Measurements from ENCODE around the gene GGN. TPM values are rescaled to one million over a fixed set of nuclear protein-coding genes. Genes with fewer than 3 reads are reported as not detected.

The GGN gene
- total and polyA plus RNA-seq, 2 donors (not counting 1 experiment from before 2014, with no cell fraction given) = 0.20 to 0.50 TPM

GRCh38 chr19:38402967-38403674, 15.3 kb upstream of the GGN start, which contains the start of gene FAM98C:
Gene FAM98C (plus strand): TSS chr19:38403093. CDS start chr19:38403154, 61 bp downstream.
- TF ChIP-seq, protein P1, sequence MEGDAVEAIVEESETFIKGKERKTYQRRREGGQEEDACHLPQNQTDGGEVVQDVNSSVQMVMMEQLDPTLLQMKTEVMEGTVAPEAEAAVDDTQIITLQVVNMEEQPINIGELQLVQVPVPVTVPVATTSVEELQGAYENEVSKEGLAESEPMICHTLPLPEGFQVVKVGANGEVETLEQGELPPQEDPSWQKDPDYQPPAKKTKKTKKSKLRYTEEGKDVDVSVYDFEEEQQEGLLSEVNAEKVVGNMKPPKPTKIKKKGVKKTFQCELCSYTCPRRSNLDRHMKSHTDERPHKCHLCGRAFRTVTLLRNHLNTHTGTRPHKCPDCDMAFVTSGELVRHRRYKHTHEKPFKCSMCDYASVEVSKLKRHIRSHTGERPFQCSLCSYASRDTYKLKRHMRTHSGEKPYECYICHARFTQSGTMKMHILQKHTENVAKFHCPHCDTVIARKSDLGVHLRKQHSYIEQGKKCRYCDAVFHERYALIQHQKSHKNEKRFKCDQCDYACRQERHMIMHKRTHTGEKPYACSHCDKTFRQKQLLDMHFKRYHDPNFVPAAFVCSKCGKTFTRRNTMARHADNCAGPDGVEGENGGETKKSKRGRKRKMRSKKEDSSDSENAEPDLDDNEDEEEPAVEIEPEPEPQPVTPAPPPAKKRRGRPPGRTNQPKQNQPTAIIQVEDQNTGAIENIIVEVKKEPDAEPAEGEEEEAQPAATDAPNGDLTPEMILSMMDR (conservative IDR thresholded peaks at IDR 0.05 in 1 of 2, IDR thresholded peaks at IDR 0.05 in 1 of 2; ENCODE audit: low read depth in 1 of 2, low read length in 2 of 2) = peak; percentile 68 to 77
- TF ChIP-seq EZH2 (IDR thresholded peaks at IDR 0.05; ENCODE audit: low read length, missing control alignments) = no peak
- H2AFZ ChIP-seq (ENCODE audit: low read length) = peak within 1 kb of the TSS; percentile 78
- no peaks in the 10 kb centered on the region for H3K4me1 ChIP-seq (ENCODE audit: control insufficient read depth, extremely low read depth, insufficient read depth, low read length)
- peak within 1 kb of the TSS; percentile 65 for H3K9ac ChIP-seq (ENCODE audit: insufficient read depth, low read length)
- peaks cover 2% of the 10 kb centered on the region for H3K36me3 ChIP-seq (ENCODE audit: control insufficient read depth, insufficient read depth, low read length)
- H3K27ac ChIP-seq (ENCODE audit: insufficient read depth, low read length) = peak within 1 kb of the TSS; percentile 44
- H3K9me3 ChIP-seq (ENCODE audit: control insufficient read depth, insufficient read depth, low read depth, low read length) = no peaks in the 10 kb centered on the region
- H3K79me2 ChIP-seq (ENCODE audit: control insufficient read depth, insufficient read depth, low read length) = no peaks in the 10 kb centered on the region
- H3K4me3 ChIP-seq (replicated peaks in 1 of 4; ENCODE audit: control extremely low read depth in 1 of 4, insufficient read depth in 1 of 4, low read depth in 3 of 4, low read length in 4 of 4) = peak within 1 kb of the TSS; percentile 67 to 96 (median 88)
- H3K27me3 ChIP-seq (ENCODE audit: control insufficient read depth, insufficient read depth, low read length) = no peaks in the 10 kb centered on the region
- DNase-seq (ENCODE audit: low read depth in 2 of 2) = peak; percentile 90 to 95
- no peaks in the 10 kb centered on the region for H4K20me1 ChIP-seq (ENCODE audit: control insufficient read depth, extremely low read depth, insufficient read depth, low read length)
- H3K4me2 ChIP-seq (ENCODE audit: extremely low read depth, insufficient read depth, low read length) = peak within 1 kb of the TSS; percentile 88

GRCh38 chr19:38402623-38402966, 14.8 kb upstream of the GGN start:
- no peak overlapping the region for H3K9ac ChIP-seq (ENCODE audit: insufficient read depth, low read length)
- peak overlapping the region; percentile 41 to 55 (median 45) for H3K4me3 ChIP-seq (replicated peaks in 1 of 4; ENCODE audit: control extremely low read depth in 1 of 4, insufficient read depth in 1 of 4, low read depth in 3 of 4, low read length in 4 of 4)
- no peaks in the 10 kb centered on the region for H3K79me2 ChIP-seq (ENCODE audit: control insufficient read depth, insufficient read depth, low read length)
- no peaks in the 10 kb centered on the region for H3K9me3 ChIP-seq (ENCODE audit: control insufficient read depth, insufficient read depth, low read depth, low read length)
- H3K27me3 ChIP-seq (ENCODE audit: control insufficient read depth, insufficient read depth, low read length) = no peaks in the 10 kb centered on the region
- no peak for TF ChIP-seq EZH2 (IDR thresholded peaks at IDR 0.05; ENCODE audit: low read length, missing control alignments)
- TF ChIP-seq, protein P1 (conservative IDR thresholded peaks at IDR 0.05 in 1 of 2, IDR thresholded peaks at IDR 0.05 in 1 of 2; ENCODE audit: low read depth in 1 of 2, low read length in 2 of 2) = no peak
- H3K4me1 ChIP-seq (ENCODE audit: control insufficient read depth, extremely low read depth, insufficient read depth, low read length) = no peaks in the 10 kb centered on the region
- no peak for DNase-seq (ENCODE audit: low read depth in 2 of 2)
- H2AFZ ChIP-seq (ENCODE audit: low read length) = peak overlapping the region; percentile 78
- no peaks in the 10 kb centered on the region for H4K20me1 ChIP-seq (ENCODE audit: control insufficient read depth, extremely low read depth, insufficient read depth, low read length)
- H3K36me3 ChIP-seq (ENCODE audit: control insufficient read depth, insufficient read depth, low read length) = peaks cover 2% of the 10 kb centered on the region
- no peak overlapping the region for H3K27ac ChIP-seq (ENCODE audit: insufficient read depth, low read length)
- H3K4me2 ChIP-seq (ENCODE audit: extremely low read depth, insufficient read depth, low read length) = peak overlapping the region; percentile 88

- Histone ChIP-seq H3K4me1 (ENCODE audit: control insufficient read depth, extremely low read depth, insufficient read depth, low read length) (no peaks in the 10 kb centered on the region), H3K27me3 (ENCODE audit: control insufficient read depth, insufficient read depth, low read length) (no peaks in the 10 kb centered on the region), H4K20me1 (ENCODE audit: control insufficient read depth, extremely low read depth, insufficient read depth, low read length) (no peaks in the 10 kb centered on the region), H3K27ac (ENCODE audit: insufficient read depth, low read length) (no peak overlapping the region), H3K9me3 (ENCODE audit: control insufficient read depth, insufficient read depth, low read depth, low read length) (no peaks in the 10 kb centered on the region), H3K9ac (ENCODE audit: insufficient read depth, low read length) (no peak overlapping the region), H3K79me2 (ENCODE audit: control insufficient read depth, insufficient read depth, low read length) (no peaks in the 10 kb centered on the region), H2AFZ (ENCODE audit: low read length) (no peak overlapping the region), H3K4me2 (ENCODE audit: extremely low read depth, insufficient read depth, low read length) (no peak overlapping the region), H3K4me3 (replicated peaks in 1 of 4; ENCODE audit: control extremely low read depth in 1 of 4, insufficient read depth in 1 of 4, low read depth in 3 of 4, low read length in 4 of 4) (no peak overlapping the region), H3K36me3 (ENCODE audit: control insufficient read depth, insufficient read depth, low read length) (peaks cover 2% of the 10 kb centered on the region)
- peak in 1 of 2 donors; percentile 53 for DNase-seq (ENCODE audit: low read depth in 2 of 2)
- TF ChIP-seq EZH2 (IDR thresholded peaks at IDR 0.05; ENCODE audit: low read length, missing control alignments) = no peak
- TF ChIP-seq, protein P1 (conservative IDR thresholded peaks at IDR 0.05 in 1 of 2, IDR thresholded peaks at IDR 0.05 in 1 of 2; ENCODE audit: low read depth in 1 of 2, low read length in 2 of 2) = no peak
Measured at GRCh38 chr19:38401148-38401547, 13.3 kb upstream of the GGN start.

Measured in fibroblast of lung (primary cell).